ENCODE data around the gene OTX1. TPM values are rescaled to one million over a fixed set of nuclear protein-coding genes. Genes with fewer than 3 reads are reported as not detected.
"Not testable (repeated sequence)": the region's sequence is repeated elsewhere in the genome, so short reads cannot be mapped to it uniquely, and the experiment has no call there.

The OTX1 gene
- not detected for total RNA-seq
- long read RNA-seq: 0 reads

DNA sequence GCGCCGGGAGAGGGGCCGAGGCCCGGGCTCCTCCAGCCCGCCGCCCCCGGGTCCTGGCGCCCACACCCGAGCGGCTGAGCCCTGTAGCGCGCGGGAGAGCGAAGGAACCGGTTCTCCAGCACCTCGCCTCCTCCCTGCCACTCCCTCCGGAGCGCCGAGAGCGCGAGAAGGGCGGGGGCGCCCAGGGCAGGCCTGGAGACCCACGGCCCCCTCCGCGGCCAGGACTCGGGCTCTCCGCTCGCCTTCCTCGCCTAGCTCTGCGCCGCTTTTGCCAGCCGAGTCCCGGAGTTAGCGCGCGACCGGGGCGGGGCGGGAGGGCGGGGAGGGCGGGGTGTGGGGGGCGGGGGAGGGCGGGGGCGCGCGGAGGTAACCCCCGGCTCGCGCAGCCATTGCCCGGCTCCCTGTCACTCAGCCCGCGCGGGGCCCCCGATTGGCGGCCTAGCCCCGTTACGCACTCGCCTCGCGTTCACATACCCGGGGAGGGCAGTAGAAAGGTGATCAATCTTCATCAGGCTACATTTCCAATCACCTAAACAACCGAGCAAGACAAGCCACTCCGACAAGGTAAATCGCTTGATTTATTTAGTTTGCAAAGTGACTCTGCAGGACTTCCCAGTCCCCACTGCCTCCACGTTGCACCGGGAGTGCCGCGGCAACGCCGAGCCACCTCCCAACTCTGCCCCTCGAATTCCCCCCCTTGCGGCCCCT lies at the start of gene OTX1:
Gene OTX1 (plus strand): TSS at position 497 of the 708 bp plus-strand sequence. CDS start 2,161 bp downstream, outside the sequence.
- no peak for DNase-seq (ENCODE audit: low spot score)

DNA sequence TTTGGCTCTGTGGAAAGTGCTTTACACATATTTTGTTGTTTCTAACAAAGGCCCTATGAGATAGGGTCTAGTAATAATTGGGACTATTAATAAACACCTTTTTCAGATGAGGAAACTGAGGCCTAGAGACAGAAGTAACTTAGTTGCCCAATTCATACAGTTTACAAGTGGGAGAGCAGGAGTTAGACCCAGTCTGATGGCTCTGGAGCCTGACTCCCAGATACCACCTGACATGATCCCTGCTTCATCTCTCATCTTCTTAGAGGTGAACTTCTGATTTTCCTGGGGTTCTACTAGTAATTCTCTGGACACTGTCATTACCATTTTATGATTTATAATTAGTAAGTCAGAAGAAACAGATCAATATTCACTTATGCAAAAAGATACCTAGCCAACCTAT lies 49.1 kb upstream of the OTX1 start:
- DNase-seq (ENCODE audit: low spot score): no peak

- DNase-seq (ENCODE audit: low spot score): no peak
Observed at GRCh38 chr2:63003351-63003750, 47.3 kb upstream of the OTX1 start.

DNA sequence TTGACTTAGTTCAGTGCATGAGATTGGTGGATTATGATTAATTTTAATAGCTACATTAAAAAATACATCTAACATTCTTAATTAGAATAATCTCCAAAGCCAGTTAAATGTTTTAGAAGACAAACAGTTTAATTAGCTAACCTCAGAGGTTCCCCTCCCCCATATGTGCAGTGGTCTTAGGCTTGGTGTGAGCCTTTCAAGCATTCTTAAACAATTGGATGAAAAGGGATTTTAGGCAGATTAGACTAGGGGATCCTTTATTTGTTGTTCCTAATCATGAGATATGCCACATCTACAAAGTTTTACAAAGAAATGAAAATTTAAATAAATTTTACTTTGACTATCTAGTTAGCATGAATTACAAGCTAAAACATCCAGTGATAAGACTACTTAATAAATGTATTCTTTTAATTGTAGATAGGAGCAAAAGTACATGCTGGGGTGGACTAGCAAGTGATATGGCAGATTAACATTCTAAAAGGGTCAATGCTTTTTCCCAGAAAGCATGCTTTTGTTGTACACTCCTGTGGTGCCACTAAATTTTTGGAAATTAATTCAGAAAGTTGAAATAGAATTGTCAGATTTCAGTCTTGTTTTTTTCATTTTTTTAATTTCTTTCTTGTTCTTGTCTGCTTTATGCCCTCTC lies 42.7 kb upstream of the OTX1 start:
- no peak for DNase-seq (ENCODE audit: low spot score)

GRCh38 chr2:63008838-63009237 lies 41.8 kb upstream of the OTX1 start:
- no peak for DNase-seq (ENCODE audit: low spot score)

GRCh38 chr2:63009490-63009889 lies 41.1 kb upstream of the OTX1 start:
- DNase-seq (ENCODE audit: low spot score): no peak

GRCh38 chr2:63012541-63012940 lies 38.1 kb upstream of the OTX1 start:
- no peak for DNase-seq (ENCODE audit: low spot score)

GRCh38 chr2:63013438-63013837 lies 37.2 kb upstream of the OTX1 start:
- DNase-seq (ENCODE audit: low spot score): no peak

DNA sequence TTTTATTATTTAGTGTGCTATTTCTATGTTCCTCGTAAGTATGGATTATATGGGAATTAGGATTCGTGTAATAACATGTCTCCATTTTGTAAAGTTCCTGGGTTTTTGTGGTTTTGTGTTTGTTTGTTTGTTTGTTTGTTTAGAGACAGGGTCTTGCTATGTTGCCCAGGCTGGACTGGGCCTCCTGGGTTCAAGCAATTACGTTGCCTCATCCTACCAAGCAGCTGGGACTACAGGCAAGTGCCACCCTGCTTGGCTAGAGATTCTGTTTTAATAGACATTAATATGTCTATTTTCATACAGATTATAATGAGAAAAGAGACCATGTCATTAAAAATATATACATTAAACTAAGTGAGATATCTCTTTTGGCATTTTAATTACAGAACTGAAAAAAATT lies 35.2 kb upstream of the OTX1 start:
- DNase-seq (ENCODE audit: low spot score): no peak

GRCh38 chr2:63018439-63018838 lies 32.2 kb upstream of the OTX1 start:
- no peak for DNase-seq (ENCODE audit: low spot score)

- DNase-seq (ENCODE audit: low spot score): not testable (repeated sequence)
Observed at GRCh38 chr2:63019686-63020085, 30.9 kb upstream of the OTX1 start.

DNA sequence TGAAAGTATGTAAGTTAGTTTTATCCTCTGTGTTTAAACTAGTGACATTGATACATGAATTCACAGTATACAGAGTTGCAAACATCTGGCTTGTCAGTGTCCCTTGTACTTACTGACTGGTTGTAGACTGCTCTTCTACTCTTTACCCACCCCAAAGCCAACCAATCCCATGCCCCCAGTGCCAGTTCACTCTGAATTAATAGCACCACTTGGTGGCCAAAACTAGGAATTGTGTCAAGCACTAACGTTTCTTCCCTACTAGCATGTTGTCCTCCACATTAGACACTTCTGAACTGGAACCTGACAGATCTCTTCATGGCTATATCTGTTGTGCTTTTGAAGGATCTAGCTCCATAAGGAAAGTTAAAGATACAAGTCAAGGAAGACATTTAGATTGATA lies 27.2 kb upstream of the OTX1 start:
- DNase-seq (ENCODE audit: low spot score): no peak

- no peak for DNase-seq (ENCODE audit: low spot score)
Observed at GRCh38 chr2:63027220-63027619, 23.4 kb upstream of the OTX1 start.

- DNase-seq (ENCODE audit: low spot score): no peak
Observed at GRCh38 chr2:63029058-63029457, 21.6 kb upstream of the OTX1 start.

- no peak for DNase-seq (ENCODE audit: low spot score)
Observed at GRCh38 chr2:63034526-63034925, 16.1 kb upstream of the OTX1 start.

GRCh38 chr2:63035169-63035568 lies 15.5 kb upstream of the OTX1 start:
- DNase-seq (ENCODE audit: low spot score): no peak

- DNase-seq (ENCODE audit: low spot score): no peak
Observed at GRCh38 chr2:63035660-63036059, 15.0 kb upstream of the OTX1 start.

- DNase-seq (ENCODE audit: low spot score): no peak
Observed at GRCh38 chr2:63038034-63038433, 12.6 kb upstream of the OTX1 start.

DNA sequence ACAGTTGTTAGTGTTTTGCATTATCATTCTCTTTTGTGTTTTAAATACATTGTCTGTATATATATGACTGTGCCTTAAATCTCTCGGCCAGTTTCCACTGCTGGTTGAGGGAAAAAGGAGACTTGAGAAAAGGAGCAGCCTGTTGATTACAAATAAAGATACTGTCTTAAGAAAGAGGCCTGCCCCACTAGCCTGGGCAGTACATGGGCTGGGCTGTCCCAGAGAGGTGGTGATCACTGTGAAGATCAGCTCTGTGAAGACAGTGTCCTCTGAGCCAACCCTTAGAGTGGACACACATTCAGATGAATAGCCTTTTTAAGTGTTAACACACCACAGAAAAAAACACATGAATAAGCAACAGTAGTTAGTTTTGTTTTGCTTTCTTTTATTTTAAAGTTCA lies 10.0 kb upstream of the OTX1 start:
- no peak for DNase-seq (ENCODE audit: low spot score)

- no peak for DNase-seq (ENCODE audit: low spot score)
Observed at GRCh38 chr2:63041592-63041991, 9.0 kb upstream of the OTX1 start.

GRCh38 chr2:63044362-63045327 lies 6.0 kb upstream of the OTX1 start:
- DNase-seq (ENCODE audit: low spot score): no peak

- no peak for DNase-seq (ENCODE audit: low spot score)
Observed at GRCh38 chr2:63046552-63046951, 4.1 kb upstream of the OTX1 start.

Measured in mesenteric fat pad (tissue), 1 donor.